Trophoblast cell (in vitro differentiated cells and primary cell): ENCODE results near the gene DDTL.
A peak's percentile ranks its signal among the peaks of the same experiment; 100 is the strongest.
"Not testable (repeated sequence)": the region's sequence is repeated elsewhere in the genome, so short reads cannot be mapped to it uniquely, and the experiment has no call there.

Experiments used
- DNase-seq, 2 donors: peaks; one replicate each; pipeline ENCODE4 v3.0.0-alpha.2; 2016
- H2AFZ ChIP-seq: 2 replicates; pipeline ENCODE4 v1.6.1; 2013; ENCODE audit warnings: low read length, moderate library complexity, mild to moderate bottlenecking; ENCODE audit not compliant: insufficient read depth, poor library complexity
- H2AK5ac ChIP-seq: 2 replicates; pipeline ENCODE4 v1.6.1; 2013; ENCODE audit warnings: mild to moderate bottlenecking, low read length
- H2BK120ac ChIP-seq: 2 replicates; pipeline ENCODE4 v1.6.1; 2013; ENCODE audit warnings: low read length, mild to moderate bottlenecking, moderate library complexity; ENCODE audit not compliant: insufficient read depth, poor library complexity
- H2BK12ac ChIP-seq: 2 replicates; pipeline ENCODE4 v1.6.1; 2013; ENCODE audit warnings: mild to moderate bottlenecking, low read length, moderate library complexity
- H2BK5ac ChIP-seq: 2 replicates; pipeline ENCODE4 v1.6.1; 2013; ENCODE audit warnings: low read length, low read depth, moderate library complexity, mild to moderate bottlenecking; ENCODE audit not compliant: poor library complexity
- H3K14ac ChIP-seq: 2 replicates; pipeline ENCODE4 v1.6.1; 2013; ENCODE audit warnings: mild to moderate bottlenecking, low read length
- H3K18ac ChIP-seq: 2 replicates; pipeline ENCODE4 v1.6.1; 2013; ENCODE audit warnings: mild to moderate bottlenecking, low read length
- H3K23ac ChIP-seq: 2 replicates; pipeline ENCODE4 v1.6.1; 2013; ENCODE audit warnings: low read length
- H3K27ac ChIP-seq: 2 replicates; pipeline ENCODE4 v1.5.1; 2013; ENCODE audit warnings: low read depth, mild to moderate bottlenecking, inconsistent platforms, low read length, moderate library complexity
- H3K27me3 ChIP-seq: 2 replicates; pipeline ENCODE4 v1.6.1; 2013; ENCODE audit warnings: inconsistent platforms, mild to moderate bottlenecking, low read length, moderate library complexity; ENCODE audit not compliant: insufficient read depth
- H3K36me3 ChIP-seq, 2 experiments: 1 replicate in 1 of 2; 2 replicates in 1 of 2; pipeline ENCODE4 v1.6.1; 2013; ENCODE audit warnings: low read length in 2 of 2, mild to moderate bottlenecking in 2 of 2, moderate library complexity in 1 of 2; ENCODE audit not compliant: insufficient read depth in 2 of 2, control insufficient read depth in 1 of 2
- H3K4ac ChIP-seq: 2 replicates; pipeline ENCODE4 v1.6.1; 2013; ENCODE audit warnings: low read depth, mild to moderate bottlenecking, low read length, moderate library complexity
- H3K4me1 ChIP-seq, 2 experiments: 1 replicate in 1 of 2; 2 replicates in 1 of 2; pipeline ENCODE4 v1.6.1; 2013; ENCODE audit warnings: low read length in 2 of 2, mild to moderate bottlenecking in 2 of 2, moderate library complexity in 1 of 2; ENCODE audit not compliant: insufficient read depth in 2 of 2, control insufficient read depth in 1 of 2
- H3K4me2 ChIP-seq: 2 replicates; pipeline ENCODE4 v1.6.1; 2013; ENCODE audit warnings: inconsistent platforms, mild to moderate bottlenecking, low read length, moderate library complexity
- H3K4me3 ChIP-seq: 2 replicates; pipeline ENCODE4 v1.5.1; 2013; ENCODE audit warnings: mild to moderate bottlenecking, low read depth, low read length, inconsistent platforms
- H3K79me1 ChIP-seq: one replicate; pipeline ENCODE4 v1.6.1; 2013; ENCODE audit warnings: low read length
- H3K79me2 ChIP-seq: 2 replicates; pipeline ENCODE4 v1.6.1; 2013; ENCODE audit warnings: low read length, mild to moderate bottlenecking; ENCODE audit not compliant: control insufficient read depth, insufficient read depth, poor library complexity
- H3K9ac ChIP-seq: 2 replicates; pipeline ENCODE4 v1.6.1; 2013; ENCODE audit warnings: mild to moderate bottlenecking, low read length
- H3K9me3 ChIP-seq: 2 replicates; pipeline ENCODE4 v1.6.1; 2013; ENCODE audit warnings: low read depth, mild to moderate bottlenecking, control low read depth, inconsistent platforms, low read length; ENCODE audit not compliant: insufficient read depth
- H4K12ac ChIP-seq: 2 replicates; pipeline ENCODE4 v1.6.1; 2013; ENCODE audit warnings: low read depth, mild to moderate bottlenecking, low read length, moderate library complexity
- H4K8ac ChIP-seq: 2 replicates; pipeline ENCODE4 v1.6.1; 2013; ENCODE audit warnings: low read depth, mild to moderate bottlenecking, low read length, moderate library complexity
- H4K91ac ChIP-seq: one replicate; pipeline ENCODE4 v1.6.1; 2013; ENCODE audit warnings: low read depth, mild to moderate bottlenecking, low read length, moderate library complexity
- WGBS: extraction: QIAGEN DNeasy Blood & Tissue Kit; methylation state at CpG from one replicate; pipeline ENCODE4 v1.1.7; 2013; ENCODE audit warnings: missing lambda C conversion rate; ENCODE audit not compliant: insufficient read length, insufficient coverage; ENCODE audit errors: extremely low coverage; 5-methylcytosine and 5-hydroxymethylcytosine counted together

Gene DDTL

GRCh38 chr22:23955886-23956285 lies 10.8 kb upstream of the DDTL start:
- H3K27me3 ChIP-seq, H2AK5ac ChIP-seq: not testable (repeated sequence)
- WGBS = no CpG with 5 or more reads among the region's 8 CpGs

DNA sequence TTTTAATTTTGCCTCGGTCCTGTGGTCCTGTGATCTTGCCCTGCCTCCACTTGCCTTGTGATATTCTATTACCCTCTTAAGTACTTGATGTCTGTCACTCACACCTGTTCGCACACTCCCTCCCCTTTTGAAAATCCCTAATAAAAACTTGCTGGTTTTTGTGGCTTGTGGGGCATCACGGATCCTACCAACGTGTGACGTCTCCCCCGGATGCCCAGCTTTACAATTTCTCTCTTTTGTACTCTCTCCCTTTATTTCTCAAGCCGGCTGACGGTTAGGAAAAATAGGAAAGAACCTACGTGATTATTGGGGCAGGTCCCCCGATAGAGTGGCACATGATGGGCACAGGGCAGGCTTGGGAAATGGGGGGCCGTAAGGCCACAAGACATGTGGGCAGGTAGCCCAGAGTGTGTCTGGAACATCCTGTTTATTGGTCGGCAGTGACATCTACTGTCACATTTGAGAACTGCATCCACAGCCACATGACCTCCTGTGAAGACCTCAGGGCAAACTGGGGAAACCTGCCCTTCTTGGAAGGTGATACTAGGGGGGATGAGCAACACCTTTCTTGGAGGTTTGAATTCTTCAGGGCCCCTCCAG lies 10.3 kb upstream of the DDTL start:
- not testable (repeated sequence) for H4K12ac ChIP-seq, H3K27ac ChIP-seq, H3K4me3 ChIP-seq, H3K14ac ChIP-seq, H2AFZ ChIP-seq, H3K4ac ChIP-seq, H3K23ac ChIP-seq, H3K4me2 ChIP-seq, H2BK12ac ChIP-seq, H3K27me3 ChIP-seq, H3K18ac ChIP-seq, H2BK5ac ChIP-seq, H4K8ac ChIP-seq, H3K9me3 ChIP-seq, H3K79me2 ChIP-seq, H2AK5ac ChIP-seq, H3K36me3 ChIP-seq, H2BK120ac ChIP-seq, H4K91ac ChIP-seq, H3K9ac ChIP-seq, H3K79me1 ChIP-seq, H3K4me1 ChIP-seq
- WGBS = no CpG with 5 or more reads among the region's 12 CpGs
- peak; percentile 69 to 81 for DNase-seq

More at GRCh38 chr22:23955886-23956285, 10.8 kb upstream of the DDTL start:
- not testable (repeated sequence) for H3K4me1 ChIP-seq, H3K4ac ChIP-seq, H3K4me2 ChIP-seq, DNase-seq, H4K12ac ChIP-seq, H3K9ac ChIP-seq, H3K27ac ChIP-seq, H3K18ac ChIP-seq, H3K14ac ChIP-seq, H3K79me1 ChIP-seq, H3K79me2 ChIP-seq, H2AFZ ChIP-seq, H2BK5ac ChIP-seq, H3K9me3 ChIP-seq, H4K91ac ChIP-seq, H2BK12ac ChIP-seq, H2BK120ac ChIP-seq, H3K4me3 ChIP-seq, H3K36me3 ChIP-seq, H3K23ac ChIP-seq, H4K8ac ChIP-seq

DNA sequence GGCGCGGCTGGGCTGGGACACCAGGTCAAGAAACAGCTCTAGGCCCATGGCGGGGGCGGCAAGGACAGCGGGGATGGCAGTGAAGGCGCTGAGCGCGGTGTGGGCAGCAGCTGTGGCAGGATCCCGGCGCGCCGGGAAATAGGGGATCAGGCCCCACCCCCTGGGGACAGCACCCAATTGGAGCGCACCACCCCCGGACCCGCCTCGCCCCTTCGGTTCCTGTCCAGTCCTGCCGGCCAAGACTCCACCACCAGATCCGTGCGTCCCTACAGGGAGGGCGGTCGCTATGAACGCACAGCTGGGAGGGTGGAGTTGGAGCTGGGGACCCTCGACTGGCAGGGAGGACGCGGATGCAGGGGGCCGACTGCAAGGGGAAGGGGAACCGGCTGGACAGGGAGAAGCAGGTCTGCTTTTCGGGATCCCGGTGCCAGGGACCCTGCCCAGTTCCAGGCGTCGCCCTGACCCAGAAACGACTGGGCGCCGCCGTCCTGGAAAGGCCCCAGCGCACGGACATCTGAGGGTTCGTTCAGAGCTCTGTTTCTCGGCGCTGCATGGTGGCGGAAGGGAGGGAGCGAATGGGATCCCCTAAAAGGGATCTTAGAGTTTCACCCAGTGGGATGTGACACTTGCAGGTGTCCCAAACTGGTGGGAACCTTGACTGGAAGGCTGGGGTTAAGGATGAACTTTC lies 5.5 kb upstream of the DDTL start, which contains the start of gene GSTT2B:
GSTT2B (minus strand) TSS at position 112 of the 688 bp plus-strand sequence; CDS start at position 48, 64 bp downstream.
- H3K36me3 ChIP-seq, H2BK12ac ChIP-seq, H3K14ac ChIP-seq, H4K8ac ChIP-seq, H3K4ac ChIP-seq, H3K9ac ChIP-seq, H3K27ac ChIP-seq, H3K18ac ChIP-seq, H2AK5ac ChIP-seq, H3K27me3 ChIP-seq, H3K4me3 ChIP-seq, H3K9me3 ChIP-seq, H4K91ac ChIP-seq, DNase-seq, H3K4me2 ChIP-seq, H3K4me1 ChIP-seq, H3K79me1 ChIP-seq, H3K79me2 ChIP-seq, H4K12ac ChIP-seq, H2AFZ ChIP-seq, H2BK120ac ChIP-seq, H3K23ac ChIP-seq, H2BK5ac ChIP-seq: not testable (repeated sequence)
- no CpG with 5 or more reads among the region's 43 CpGs for WGBS

DNA sequence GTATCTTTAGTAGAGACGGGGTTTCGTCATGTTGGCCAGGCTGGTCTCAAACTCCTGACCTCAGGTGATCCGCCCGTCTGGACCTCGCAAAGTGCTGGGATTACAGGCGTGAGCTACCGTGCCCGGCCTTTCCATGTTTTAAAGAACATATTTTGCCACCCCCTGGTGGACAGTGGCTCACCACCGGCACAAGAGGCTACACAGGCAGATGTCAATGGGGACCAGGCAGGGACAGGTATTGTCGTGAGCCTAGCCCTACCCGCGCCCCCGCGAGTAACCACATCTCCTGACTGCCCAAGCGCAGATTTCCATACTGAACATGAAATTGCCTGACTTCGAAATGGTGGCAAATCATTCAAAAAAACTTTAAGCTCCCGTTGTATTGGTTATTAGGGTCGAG lies 594 bp upstream of the DDTL start:
- not testable (repeated sequence) for H3K14ac ChIP-seq, DNase-seq
- WGBS = no CpG with 5 or more reads among the region's 18 CpGs

More for the DNA sequence above, 594 bp upstream of the DDTL start:
- not testable (repeated sequence) for H2BK5ac ChIP-seq, H4K12ac ChIP-seq, H3K4me1 ChIP-seq, H3K23ac ChIP-seq, H3K27me3 ChIP-seq, H4K8ac ChIP-seq, H3K4me3 ChIP-seq, H3K9me3 ChIP-seq, H3K9ac ChIP-seq, H3K4me2 ChIP-seq, H2BK12ac ChIP-seq, H3K4ac ChIP-seq, H2AK5ac ChIP-seq, H3K79me1 ChIP-seq, H3K79me2 ChIP-seq, H3K18ac ChIP-seq, H4K91ac ChIP-seq, H3K27ac ChIP-seq, H2AFZ ChIP-seq, H2BK120ac ChIP-seq
- H3K36me3 ChIP-seq = peaks cover 16 to 21% of the 10 kb centered on the region in 2 experiments
